Lung (tissue), 12 donors: ENCODE results near the gene MLLT3. TPM values are rescaled to one million over a fixed set of nuclear protein-coding genes. Genes with fewer than 3 reads are reported as not detected.

Source experiments
- ATAC-seq: fragments of 200-7000 bp; cut with Tn5 transposase; one replicate; pipeline ENCODE4 v1.9.1; 2020; ENCODE audit warnings: moderate number of reproducible peaks; ENCODE audit not compliant: insufficient read depth, low FRiP score
- DNase-seq, 3 donors: peaks; one replicate each; pipeline ENCODE4 v3.0.0-alpha.2; 2013 to 2017
- H3K27ac ChIP-seq, 2 donors: one replicate each; pipeline ENCODE4 v1.5.1; 2013; ENCODE audit warnings: mild to moderate bottlenecking in 2 of 2, moderate library complexity in 2 of 2, control low read depth in 1 of 2, inconsistent platforms in 1 of 2, low read depth in 1 of 2, low read length in 1 of 2
- H3K27me3 ChIP-seq, 3 donors: one replicate each; pipeline ENCODE4 v1.5.1; 2013; ENCODE audit warnings: low read length in 2 of 3; ENCODE audit not compliant: control insufficient read depth in 3 of 3, insufficient read depth in 3 of 3
- H3K36me3 ChIP-seq, 4 donors: one replicate each; pipeline ENCODE4 v1.5.1; 2013; ENCODE audit warnings: low read length in 4 of 4, mild to moderate bottlenecking in 1 of 4, moderate library complexity in 1 of 4; ENCODE audit not compliant: control insufficient read depth in 4 of 4, insufficient read depth in 4 of 4
- H3K4me1 ChIP-seq, 5 donors: one replicate each; pipeline ENCODE4 v1.5.1; 2013; ENCODE audit warnings: low read length in 5 of 5, mild to moderate bottlenecking in 2 of 5, moderate library complexity in 1 of 5; ENCODE audit not compliant: control insufficient read depth in 5 of 5, insufficient read depth in 5 of 5
- H3K4me3 ChIP-seq: one replicate; pipeline ENCODE4 v1.5.1; 2013; ENCODE audit warnings: mild to moderate bottlenecking, control low read depth, moderate library complexity
- H3K9ac ChIP-seq, 2 donors: one replicate each; pipeline ENCODE4 v1.5.1; 2013; ENCODE audit warnings: low read length in 2 of 2, control low read depth in 1 of 2; ENCODE audit not compliant: insufficient read depth in 1 of 2
- H3K9me3 ChIP-seq, 4 donors: one replicate each; pipeline ENCODE4 v1.5.1; 2013; ENCODE audit warnings: low read length in 3 of 4, mild to moderate bottlenecking in 1 of 4, moderate library complexity in 1 of 4; ENCODE audit not compliant: control insufficient read depth in 4 of 4, insufficient read depth in 3 of 4
- CTCF ChIP-seq: IDR thresholded peaks from 2 replicates; pipeline ENCODE4 v1.5.1; 2012; ENCODE audit warnings: mild to moderate bottlenecking; ENCODE audit errors: control extremely low read depth, extremely low read depth
- WGBS, 2 donors: extraction: QIAGEN DNeasy Blood & Tissue Kit; methylation state at CpG; one replicate each; pipeline ENCODE4 v1.1.7; 2013; 5-methylcytosine and 5-hydroxymethylcytosine counted together
- polyA plus RNA-seq, 2 donors: library from polyadenylated mRNA; stranded (reverse); fragments of 200-250 nt; gene quantifications; one replicate each; pipeline ENCODE4 v1.2.1, GENCODE V29; 2013
- total RNA-seq, 2 donors: library from RNA; depleted of rRNA in 1 of 2; stranded (reverse); fragments of >200 nt in 1 of 2; gene quantifications; one replicate each; pipeline ENCODE4 v1.2.1, GENCODE V29; 2014 to 2021
- donor health status: control.
- donor health status: control.
- donor health status: Bipolar disorder and iron deficiency.
- donor health status: healthy.
- donor health status: DM: yes; HTN: yes; CAD: no.

Gene MLLT3
- total and polyA plus RNA-seq, 4 donors, result 7.1 to 43.1 (median 13.7) TPM

- H3K27ac ChIP-seq, result no peak overlapping the region
- H3K36me3 ChIP-seq, result no peaks in the 10 kb centered on the region
- H3K4me3 ChIP-seq, result no peak overlapping the region
- H3K4me1 ChIP-seq, result peaks cover 0 to 9% (median 0%) of the 10 kb centered on the region in 5 donors
- H3K9ac ChIP-seq, result peak overlapping the region in 1 of 2 donors; percentile 38
- ATAC-seq (no peak), DNase-seq (peak in 2 of 3 donors; percentile 15 to 19)
- WGBS, 2 donors, result 12 to 35% methylated on average over 2 of the region's 2 CpGs
- TF ChIP-seq CTCF, result no peak
- H3K27me3 ChIP-seq, result no peaks in the 10 kb centered on the region
- no peaks in the 10 kb centered on the region for H3K9me3 ChIP-seq
Measured at GRCh38 chr9:20382460-20383071, 239.7 kb downstream of the MLLT3 start.

- ATAC-seq (no peak), DNase-seq (no peak)
- WGBS, 2 donors, result 42 to 74% methylated on average over 5 of the region's 5 CpGs
- TF ChIP-seq CTCF, result no peak
- Histone ChIP-seq H3K27me3 (no peaks in the 10 kb centered on the region), H3K36me3 (no peaks in the 10 kb centered on the region), H3K9me3 (no peaks in the 10 kb centered on the region), H3K27ac (no peak overlapping the region), H3K9ac (no peak overlapping the region), H3K4me3 (no peak overlapping the region), H3K4me1 (peaks cover 0 to 22% (median 0%) of the 10 kb centered on the region in 5 donors)
Measured at GRCh38 chr9:20380546-20380945, 241.8 kb downstream of the MLLT3 start.

- DNase-seq, result no peak
- Histone ChIP-seq H3K27me3 (no peaks in the 10 kb centered on the region), H3K36me3 (no peaks in the 10 kb centered on the region), H3K9ac (no peak overlapping the region), H3K4me1 (peaks cover 0 to 22% (median 0%) of the 10 kb centered on the region in 5 donors), H3K27ac (no peak overlapping the region), H3K4me3 (no peak overlapping the region), H3K9me3 (no peaks in the 10 kb centered on the region)
- TF ChIP-seq CTCF, result no peak
- 46 to 72% methylated on average over 2 of the region's 2 CpGs for WGBS, 2 donors
- no peak for ATAC-seq
Measured at GRCh38 chr9:20379804-20380225, 242.5 kb downstream of the MLLT3 start.

GRCh38 chr9:20378851-20379250, 243.4 kb downstream of the MLLT3 start:
- H3K36me3 ChIP-seq, result no peaks in the 10 kb centered on the region
- TF ChIP-seq CTCF, result no peak
- DNase-seq, result no peak
- H3K27ac ChIP-seq, result no peak overlapping the region
- no peak for ATAC-seq
- H3K27me3 ChIP-seq, result no peaks in the 10 kb centered on the region
- no peaks in the 10 kb centered on the region for H3K9me3 ChIP-seq
- H3K4me1 ChIP-seq, result peaks cover 0 to 22% (median 0%) of the 10 kb centered on the region in 5 donors
- no peak overlapping the region for H3K4me3 ChIP-seq
- 53 to 68% methylated on average over 3 of the region's 3 CpGs for WGBS, 2 donors
- H3K9ac ChIP-seq, result no peak overlapping the region
